ENCODE results near the gene ZMIZ1.

ZMIZ1 gene

DNA sequence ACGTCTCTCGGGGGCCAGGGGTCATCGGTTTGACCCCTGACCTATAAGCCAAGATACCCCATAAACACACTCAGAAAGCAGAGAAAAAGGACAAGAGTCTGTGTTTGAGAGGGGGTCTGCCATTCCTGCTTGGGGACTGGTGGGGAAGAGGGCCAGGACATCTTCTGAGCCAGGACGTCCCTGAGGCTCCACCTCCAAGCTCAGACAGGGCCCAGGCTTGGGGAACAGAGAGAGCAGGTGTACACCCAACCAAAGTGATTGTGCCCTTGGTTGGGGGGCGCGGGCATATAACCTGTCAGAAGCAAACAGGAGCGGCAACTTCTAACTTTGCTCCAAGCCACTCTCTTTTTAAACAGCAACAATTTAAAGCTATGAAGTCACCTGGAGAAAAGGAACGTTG, 244.6 kb downstream of the ZMIZ1 start:
- Histone ChIP-seq H3K27me3 (ENCODE audit: insufficient read depth, low read length) (no peaks in the 10 kb centered on the region), H3K9me3 (ENCODE audit: low read length) (no peaks in the 10 kb centered on the region), H3K36me3 (ENCODE audit: insufficient read depth, low read length) (peaks cover 62% of the 10 kb centered on the region), H3K4me1 (ENCODE audit: insufficient read depth, low read length) (peaks cover 18% of the 10 kb centered on the region), H3K4me3 (ENCODE audit: low read length) (no peak overlapping the region), H2AFZ (ENCODE audit: low read depth, low read length) (no peak overlapping the region)

DNA sequence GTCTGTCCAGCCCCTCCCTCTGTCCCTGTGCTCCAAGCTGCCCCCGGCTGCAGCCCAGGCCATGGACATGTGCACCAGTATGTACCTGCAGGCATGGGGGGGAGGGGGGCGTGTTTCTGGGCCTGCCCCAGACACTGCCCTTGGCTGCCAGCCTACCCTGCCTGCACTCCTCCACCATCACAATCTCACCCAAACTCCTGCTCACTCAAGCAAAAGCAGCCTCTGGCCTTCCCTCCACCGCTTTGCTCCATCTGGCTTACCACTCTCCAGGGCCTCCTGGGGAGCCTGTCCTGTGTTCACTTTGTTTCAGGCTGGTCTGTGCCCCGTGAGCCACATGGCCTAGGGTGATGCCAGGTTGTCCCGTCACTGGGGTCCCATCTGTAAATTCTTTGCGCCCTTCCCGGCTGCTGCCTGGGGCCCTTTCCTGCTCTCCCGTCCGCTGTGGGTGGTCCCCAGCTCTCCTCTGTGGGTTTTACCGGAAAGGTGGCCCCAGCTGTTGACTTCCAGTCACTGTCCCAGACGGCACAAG, 245.2 kb downstream of the ZMIZ1 start:
- Histone ChIP-seq H3K36me3 (ENCODE audit: insufficient read depth, low read length) (peaks cover 56% of the 10 kb centered on the region), H3K9me3 (ENCODE audit: low read length) (no peaks in the 10 kb centered on the region), H3K4me1 (ENCODE audit: insufficient read depth, low read length) (peaks cover 18% of the 10 kb centered on the region), H3K4me3 (ENCODE audit: low read length) (no peak overlapping the region), H3K27me3 (ENCODE audit: insufficient read depth, low read length) (no peaks in the 10 kb centered on the region), H2AFZ (ENCODE audit: low read depth, low read length) (no peak overlapping the region)

DNA sequence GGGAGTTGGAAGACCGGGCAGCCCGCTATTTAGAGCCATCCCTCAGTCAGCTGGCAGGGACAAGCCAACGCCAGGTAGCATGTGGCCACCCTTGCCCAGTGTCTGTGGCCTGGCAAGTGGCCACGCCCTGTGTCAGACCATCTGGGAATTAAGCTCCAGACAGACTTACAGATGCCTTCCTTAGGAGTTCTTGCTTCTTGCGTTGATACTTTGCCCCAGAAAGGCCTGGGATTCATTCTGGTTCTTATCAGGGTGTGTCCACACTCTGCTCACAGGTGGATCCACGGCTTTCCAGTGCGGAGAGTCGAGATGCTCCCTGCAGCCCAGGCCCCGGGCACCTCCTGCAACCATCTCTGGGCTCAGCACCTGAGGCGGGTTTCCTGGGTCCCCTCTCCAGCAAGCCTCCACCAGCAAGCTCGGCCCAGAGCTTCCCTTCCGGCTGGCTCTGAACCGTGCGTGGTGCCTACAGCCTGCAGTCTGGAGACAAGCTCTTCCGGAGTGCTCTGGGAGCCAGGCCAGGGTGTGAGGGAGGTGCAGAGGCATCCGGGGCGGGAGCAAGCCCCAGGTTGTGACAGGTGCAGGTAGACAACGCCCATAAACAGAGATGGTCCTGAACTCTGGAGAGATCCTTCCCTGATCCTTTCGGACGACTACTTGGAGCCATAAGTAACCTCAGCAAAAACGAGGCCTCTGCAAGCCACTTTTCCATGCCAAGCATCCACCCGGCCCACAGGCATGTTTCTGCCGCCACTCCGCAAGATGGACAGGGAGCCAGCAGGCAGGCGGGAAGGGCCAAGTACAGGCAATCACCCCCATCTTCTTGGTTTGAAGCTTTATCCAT, 246.2 kb downstream of the ZMIZ1 start:
- Histone ChIP-seq H3K9me3 (ENCODE audit: low read length) (no peaks in the 10 kb centered on the region), H3K4me1 (ENCODE audit: insufficient read depth, low read length) (peaks cover 18% of the 10 kb centered on the region), H3K27me3 (ENCODE audit: insufficient read depth, low read length) (no peaks in the 10 kb centered on the region), H3K36me3 (ENCODE audit: insufficient read depth, low read length) (peaks cover 46% of the 10 kb centered on the region), H2AFZ (ENCODE audit: low read depth, low read length) (no peak overlapping the region), H3K4me3 (ENCODE audit: low read length) (no peak overlapping the region)

DNA sequence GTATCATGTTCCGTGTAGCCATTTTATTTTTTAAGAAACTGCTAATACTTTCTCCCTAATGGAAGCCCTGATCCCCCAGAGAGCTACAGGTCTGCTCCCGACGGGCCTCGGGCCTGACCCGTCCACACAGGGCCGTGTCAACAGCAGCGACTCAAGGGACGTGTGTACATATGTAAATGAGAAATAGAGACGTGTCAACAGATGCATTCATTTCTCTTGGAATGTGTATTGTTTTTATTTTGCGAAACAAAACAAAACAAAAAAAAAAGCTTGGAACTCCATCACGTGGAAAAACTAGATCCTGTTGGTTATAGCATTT, 246.8 kb downstream of the ZMIZ1 start:
- Histone ChIP-seq H3K4me3 (ENCODE audit: low read length) (no peak overlapping the region), H3K36me3 (ENCODE audit: insufficient read depth, low read length) (peaks cover 41% of the 10 kb centered on the region), H3K4me1 (ENCODE audit: insufficient read depth, low read length) (peaks cover 18% of the 10 kb centered on the region), H3K27me3 (ENCODE audit: insufficient read depth, low read length) (no peaks in the 10 kb centered on the region), H2AFZ (ENCODE audit: low read depth, low read length) (no peak overlapping the region), H3K9me3 (ENCODE audit: low read length) (no peaks in the 10 kb centered on the region)

DNA sequence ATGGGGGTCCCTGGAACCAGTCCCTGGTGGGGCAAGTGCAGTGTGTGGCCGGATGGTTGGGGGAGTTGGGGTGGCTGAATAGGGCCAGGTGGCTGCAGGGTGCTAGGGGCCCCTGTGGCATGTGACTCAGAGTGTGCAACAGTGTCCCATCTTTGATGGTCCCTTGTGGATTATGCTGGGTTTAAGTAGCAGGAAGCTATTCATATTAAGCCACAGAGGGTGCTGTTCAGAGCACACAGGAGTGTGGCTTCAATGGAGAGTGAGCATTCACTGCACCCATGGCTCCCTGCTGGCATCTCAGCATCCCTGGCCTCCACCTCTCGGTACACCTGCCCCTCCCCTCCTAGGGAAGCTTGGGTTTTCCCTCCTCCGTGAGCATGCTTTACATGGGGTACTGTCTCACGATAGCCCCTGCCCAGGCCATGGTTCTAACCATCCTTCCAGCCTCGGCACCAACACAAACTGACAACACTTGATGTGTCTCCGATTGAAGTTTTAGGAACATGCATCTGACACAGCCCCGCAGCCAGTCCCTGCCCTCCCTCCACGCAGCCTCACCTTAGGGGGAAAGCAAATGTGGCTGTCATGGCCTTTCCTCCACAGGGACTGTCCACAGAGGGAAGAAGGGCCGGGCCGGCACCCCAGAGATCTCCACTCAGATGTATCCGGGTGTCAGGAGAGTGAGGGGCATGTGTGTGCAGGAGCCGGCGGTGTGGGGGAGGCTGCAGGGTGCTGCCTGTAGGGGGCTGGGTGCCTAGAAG, 248.1 kb downstream of the ZMIZ1 start:
- Histone ChIP-seq H3K9me3 (ENCODE audit: low read length) (no peaks in the 10 kb centered on the region), H3K4me1 (ENCODE audit: insufficient read depth, low read length) (peaks cover 18% of the 10 kb centered on the region), H2AFZ (ENCODE audit: low read depth, low read length) (no peak overlapping the region), H3K4me3 (ENCODE audit: low read length) (no peak overlapping the region), H3K27me3 (ENCODE audit: insufficient read depth, low read length) (no peaks in the 10 kb centered on the region), H3K36me3 (ENCODE audit: insufficient read depth, low read length) (peaks cover 30% of the 10 kb centered on the region)

DNA sequence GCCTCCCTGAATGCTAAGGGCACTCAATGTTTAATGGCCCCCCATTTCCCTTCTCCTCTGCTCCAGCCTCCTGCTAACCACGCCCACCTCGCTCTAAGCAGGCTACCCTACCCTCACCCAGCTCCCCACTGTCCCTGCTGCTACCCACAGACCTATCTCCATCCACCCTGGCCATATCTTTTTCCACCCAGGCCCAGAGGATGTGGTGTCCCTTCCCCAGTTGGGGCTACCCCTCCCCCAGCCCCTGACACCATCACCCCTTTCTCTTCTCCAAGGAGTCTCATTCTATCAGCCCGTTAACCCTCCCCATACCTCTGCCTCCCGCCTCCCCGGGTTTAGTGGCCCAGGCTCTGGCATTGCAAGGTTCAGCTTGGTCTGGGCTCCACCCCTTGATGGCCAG, 249.6 kb downstream of the ZMIZ1 start:
- Histone ChIP-seq H3K9me3 (ENCODE audit: low read length) (no peaks in the 10 kb centered on the region), H3K4me3 (ENCODE audit: low read length) (no peak overlapping the region), H3K36me3 (ENCODE audit: insufficient read depth, low read length) (peaks cover 15% of the 10 kb centered on the region), H2AFZ (ENCODE audit: low read depth, low read length) (no peak overlapping the region), H3K4me1 (ENCODE audit: insufficient read depth, low read length) (peaks cover 18% of the 10 kb centered on the region), H3K27me3 (ENCODE audit: insufficient read depth, low read length) (no peaks in the 10 kb centered on the region)

DNA sequence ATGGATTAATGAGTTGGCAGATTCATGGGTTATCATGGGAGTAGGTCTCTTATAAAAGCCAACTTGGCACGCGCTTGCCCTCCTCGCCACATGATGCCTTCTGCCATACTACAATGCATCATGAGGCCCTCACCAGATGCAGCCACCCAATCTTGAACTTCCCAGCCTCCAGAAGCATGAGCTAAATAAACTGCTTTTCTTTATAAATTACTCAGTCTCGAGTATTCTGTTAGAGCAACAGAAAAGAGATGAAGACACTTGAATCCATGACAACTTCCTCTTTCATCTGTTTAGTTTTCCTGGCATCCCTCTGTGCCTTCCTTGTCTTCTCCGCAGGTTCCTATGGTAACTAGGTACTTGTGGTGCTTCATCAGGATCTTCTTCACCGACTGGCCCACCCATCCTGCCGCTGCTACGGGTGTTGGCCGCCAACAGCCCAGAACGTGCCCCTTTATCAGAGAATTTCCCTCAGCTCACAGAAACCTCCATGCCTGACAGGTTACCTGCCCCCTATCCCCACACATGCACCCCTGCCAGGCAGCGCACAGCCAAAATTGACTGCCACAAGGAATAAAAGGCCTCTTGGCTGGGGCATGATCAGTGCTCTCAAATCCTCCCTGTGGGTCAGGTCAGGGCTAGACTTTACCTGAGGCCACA, 250.5 kb downstream of the ZMIZ1 start:
- H3K9me3 ChIP-seq (ENCODE audit: low read length) = no peaks in the 10 kb centered on the region
- H3K4me3 ChIP-seq (ENCODE audit: low read length) = no peak overlapping the region
- H3K4me1 ChIP-seq (ENCODE audit: insufficient read depth, low read length) = peaks cover 18% of the 10 kb centered on the region
- no peak overlapping the region for H2AFZ ChIP-seq (ENCODE audit: low read depth, low read length)
- H3K36me3 ChIP-seq (ENCODE audit: insufficient read depth, low read length) = peaks cover 6% of the 10 kb centered on the region
- no peaks in the 10 kb centered on the region for H3K27me3 ChIP-seq (ENCODE audit: insufficient read depth, low read length)

DNA sequence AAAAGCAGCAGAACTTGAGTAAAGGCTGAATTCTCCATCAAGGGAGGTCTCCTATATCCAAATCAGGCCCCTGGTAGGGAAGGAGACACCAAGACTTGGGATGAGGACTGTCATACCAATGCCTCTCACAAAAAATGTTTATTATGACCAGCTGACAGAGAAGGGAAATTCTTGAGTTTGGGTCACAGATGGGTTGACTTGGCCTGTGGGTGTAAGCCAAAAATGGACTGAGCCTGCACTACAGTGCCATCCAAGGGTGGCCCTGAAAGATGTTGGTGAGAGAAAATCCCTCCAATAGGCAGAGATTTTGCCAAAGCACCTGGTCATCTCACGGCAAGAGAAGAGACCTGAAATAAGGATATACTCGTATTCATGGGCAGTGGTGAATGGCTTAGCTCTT, 251.6 kb downstream of the ZMIZ1 start:
- Histone ChIP-seq H2AFZ (ENCODE audit: low read depth, low read length) (no peak overlapping the region), H3K36me3 (ENCODE audit: insufficient read depth, low read length) (no peaks in the 10 kb centered on the region), H3K4me1 (ENCODE audit: insufficient read depth, low read length) (peaks cover 18% of the 10 kb centered on the region), H3K27me3 (ENCODE audit: insufficient read depth, low read length) (no peaks in the 10 kb centered on the region), H3K9me3 (ENCODE audit: low read length) (no peaks in the 10 kb centered on the region), H3K4me3 (ENCODE audit: low read length) (no peak overlapping the region)

DNA sequence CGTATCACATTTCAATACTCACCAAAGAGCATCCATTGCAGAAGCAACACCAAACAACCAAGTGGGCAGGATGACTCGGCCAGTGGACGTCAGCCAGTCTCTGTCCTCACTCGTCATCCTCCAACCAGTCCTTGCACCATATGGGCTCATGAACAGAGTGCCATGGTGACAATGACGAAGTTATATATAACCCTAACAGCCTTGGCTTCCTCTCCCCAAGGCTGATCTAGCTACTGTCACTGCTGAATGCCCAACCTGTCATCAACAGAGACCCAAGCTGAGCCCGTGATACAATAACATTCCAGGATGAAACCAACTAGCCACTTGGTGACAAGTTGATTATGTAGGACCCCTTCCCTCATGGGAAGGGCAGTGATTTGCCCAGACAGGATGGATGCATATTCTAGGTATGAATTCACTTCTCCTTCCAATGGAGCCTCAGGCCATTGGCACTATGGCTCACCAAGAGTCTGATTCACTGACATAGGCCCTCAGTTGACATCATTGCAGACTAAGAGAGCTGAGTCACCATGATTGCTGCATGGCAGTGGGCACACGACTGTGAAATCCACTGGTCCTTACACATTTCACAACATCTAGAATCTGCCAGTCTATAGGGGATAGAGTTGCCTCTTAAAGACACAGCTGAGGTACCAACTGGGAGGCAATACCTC, 252.2 kb downstream of the ZMIZ1 start:
- Histone ChIP-seq H3K4me3 (ENCODE audit: low read length) (no peak overlapping the region), H3K36me3 (ENCODE audit: insufficient read depth, low read length) (no peaks in the 10 kb centered on the region), H3K27me3 (ENCODE audit: insufficient read depth, low read length) (no peaks in the 10 kb centered on the region), H2AFZ (ENCODE audit: low read depth, low read length) (no peak overlapping the region), H3K4me1 (ENCODE audit: insufficient read depth, low read length) (peaks cover 18% of the 10 kb centered on the region), H3K9me3 (ENCODE audit: low read length) (no peaks in the 10 kb centered on the region)

DNA sequence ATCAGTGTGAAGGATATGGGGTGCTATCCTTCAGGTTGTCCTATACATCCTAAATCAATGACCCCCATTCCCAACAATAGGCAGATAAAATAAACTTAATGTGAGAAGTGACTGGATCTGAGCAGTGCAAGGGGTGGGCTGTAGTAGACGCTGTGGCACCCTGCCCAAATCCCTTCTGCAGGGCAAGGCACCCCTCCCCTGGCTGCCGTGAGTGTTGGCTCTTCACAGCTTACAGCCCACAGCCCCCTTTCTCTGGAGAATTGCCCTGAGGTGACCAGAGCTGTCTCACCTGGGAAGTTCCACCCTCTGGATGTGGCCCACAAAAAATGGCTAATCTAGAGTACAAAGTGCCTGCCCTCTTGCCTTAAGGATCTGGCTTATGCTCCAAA, 252.7 kb downstream of the ZMIZ1 start:
- Histone ChIP-seq H3K36me3 (ENCODE audit: insufficient read depth, low read length) (no peaks in the 10 kb centered on the region), H3K9me3 (ENCODE audit: low read length) (no peaks in the 10 kb centered on the region), H3K27me3 (ENCODE audit: insufficient read depth, low read length) (no peaks in the 10 kb centered on the region), H3K4me3 (ENCODE audit: low read length) (no peak overlapping the region), H3K4me1 (ENCODE audit: insufficient read depth, low read length) (peaks cover 18% of the 10 kb centered on the region), H2AFZ (ENCODE audit: low read depth, low read length) (no peak overlapping the region)

DNA sequence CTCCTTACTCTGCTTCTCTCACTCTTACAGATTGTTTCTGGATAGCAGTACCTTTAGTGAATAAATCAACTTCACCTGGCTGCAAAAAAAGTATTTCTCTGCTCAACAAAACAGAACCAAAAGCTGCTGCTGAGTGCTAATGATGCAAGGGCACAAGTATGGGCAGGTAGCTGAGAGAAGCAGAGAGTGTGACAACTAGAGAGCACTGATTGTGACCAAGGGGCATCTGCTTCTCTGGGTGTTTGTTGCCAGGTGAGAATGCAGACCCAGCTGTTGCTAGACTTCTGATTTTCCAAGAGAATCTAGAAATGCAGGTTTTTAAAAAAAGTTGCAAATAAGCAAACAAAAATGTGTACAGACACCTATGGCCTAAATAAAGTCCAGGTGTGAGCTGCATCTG, 253.2 kb downstream of the ZMIZ1 start:
- Histone ChIP-seq H3K27me3 (ENCODE audit: insufficient read depth, low read length) (no peaks in the 10 kb centered on the region), H3K4me3 (ENCODE audit: low read length) (no peak overlapping the region), H3K36me3 (ENCODE audit: insufficient read depth, low read length) (no peaks in the 10 kb centered on the region), H3K9me3 (ENCODE audit: low read length) (no peaks in the 10 kb centered on the region), H3K4me1 (ENCODE audit: insufficient read depth, low read length) (peaks cover 13% of the 10 kb centered on the region), H2AFZ (ENCODE audit: low read depth, low read length) (no peak overlapping the region)

DNA sequence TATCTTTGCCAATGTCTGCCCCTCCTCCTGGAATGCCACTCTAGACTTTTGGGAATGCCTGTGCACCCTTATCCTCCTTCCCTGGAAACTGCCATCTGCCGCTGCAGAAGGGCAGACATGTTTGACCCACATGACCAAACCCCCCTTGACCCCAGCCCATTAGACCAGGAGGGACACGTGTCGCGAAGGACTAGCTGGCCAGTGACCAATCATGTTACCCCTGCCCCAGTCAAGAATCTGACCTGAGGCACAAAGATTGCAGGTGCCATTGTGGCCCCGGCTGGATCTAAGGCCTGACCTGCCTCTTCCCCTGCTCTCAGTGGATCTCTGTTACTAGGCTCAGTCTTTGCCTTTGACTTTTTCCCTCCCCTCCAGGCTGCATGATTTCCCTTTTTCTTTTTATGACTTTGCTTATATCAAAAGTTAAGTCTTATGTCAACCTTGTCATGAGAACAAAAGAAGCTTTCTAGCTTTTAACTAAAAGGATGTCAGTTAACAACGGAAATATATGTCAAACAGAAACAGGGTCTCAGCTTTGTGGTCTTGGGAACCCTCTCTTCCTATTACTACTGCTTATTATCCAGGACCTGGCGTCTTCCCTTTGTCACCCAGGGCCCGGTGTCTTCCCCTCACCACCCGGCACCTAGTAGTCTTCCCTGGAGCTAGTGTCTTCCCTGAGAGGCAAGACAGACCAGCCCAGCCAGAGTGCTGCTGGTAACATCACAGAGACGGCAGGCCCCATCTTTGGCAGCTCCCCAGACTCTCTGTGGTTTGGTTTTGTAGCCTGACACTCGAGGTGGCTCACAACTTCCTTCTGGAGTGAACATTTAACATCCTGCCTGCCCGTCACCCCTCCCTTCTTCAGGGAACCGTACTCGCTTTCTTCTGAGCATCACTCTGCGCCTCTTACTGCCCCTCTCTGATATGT, 254.1 kb downstream of the ZMIZ1 start:
- Histone ChIP-seq H3K36me3 (ENCODE audit: insufficient read depth, low read length) (no peaks in the 10 kb centered on the region), H3K4me3 (ENCODE audit: low read length) (no peak overlapping the region), H3K4me1 (ENCODE audit: insufficient read depth, low read length) (peaks cover 4% of the 10 kb centered on the region), H3K9me3 (ENCODE audit: low read length) (no peaks in the 10 kb centered on the region), H3K27me3 (ENCODE audit: insufficient read depth, low read length) (no peaks in the 10 kb centered on the region), H2AFZ (ENCODE audit: low read depth, low read length) (no peak overlapping the region)
